Stimulated activated CD4-positive, alpha-beta T cell treated with anti-CD3 and anti-CD28 coated beads, Interleukin-4, amount 100 ng/mL, for 48 hours (primary cell): ENCODE measurements around the gene SERPINA3.
"Not testable (repeated sequence)": the region's sequence is repeated elsewhere in the genome, so short reads cannot be mapped to it uniquely, and the experiment has no call there.

ENCODE experiments used
- DNase-seq, 2 donors: peaks; one replicate each; pipeline ENCODE4 v3.0.0-alpha.2; 2020; ENCODE audit warnings: low read depth in 2 of 2

The SERPINA3 gene

GRCh38 chr14:94612174-94612573 lies at the start of gene SERPINA3:
SERPINA3 (plus strand) TSS chr14:94612391; CDS start chr14:94614442, 2,051 bp downstream.
- no peak for DNase-seq

GRCh38 chr14:94562941-94563883 lies 49.0 kb upstream of the SERPINA3 start:
- no peak for DNase-seq

- no peak for DNase-seq
Measured at GRCh38 chr14:94564381-94564780, 47.8 kb upstream of the SERPINA3 start.

- DNase-seq, result no peak
Measured at GRCh38 chr14:94568186-94568585, 44.0 kb upstream of the SERPINA3 start.

GRCh38 chr14:94569381-94570001 lies 42.7 kb upstream of the SERPINA3 start:
- no peak for DNase-seq

- DNase-seq, result no peak
Measured at GRCh38 chr14:94570002-94570400, 42.2 kb upstream of the SERPINA3 start.

GRCh38 chr14:94570440-94570839 lies 41.8 kb upstream of the SERPINA3 start:
- no peak for DNase-seq

- no peak for DNase-seq
Measured at GRCh38 chr14:94571395-94571794, 40.8 kb upstream of the SERPINA3 start.

GRCh38 chr14:94571950-94572349 lies 40.2 kb upstream of the SERPINA3 start:
- DNase-seq, result no peak

GRCh38 chr14:94572637-94573303 lies 39.4 kb upstream of the SERPINA3 start:
- DNase-seq, result no peak

- no peak for DNase-seq
Measured at GRCh38 chr14:94573475-94574277, 38.5 kb upstream of the SERPINA3 start.

- DNase-seq, result no peak
Measured at GRCh38 chr14:94574336-94574735, 37.9 kb upstream of the SERPINA3 start.

GRCh38 chr14:94575730-94576585 lies 36.2 kb upstream of the SERPINA3 start:
- DNase-seq, result no peak

GRCh38 chr14:94577472-94577871 lies 34.7 kb upstream of the SERPINA3 start:
- DNase-seq, result not testable (repeated sequence)

GRCh38 chr14:94578712-94579111 lies 33.5 kb upstream of the SERPINA3 start:
- no peak for DNase-seq

- no peak for DNase-seq
Measured at GRCh38 chr14:94581127-94581999, 30.8 kb upstream of the SERPINA3 start, which contains the start of gene SERPINA5. SERPINA5 (plus strand) TSS chr14:94581426; CDS start chr14:94587363, 5,937 bp downstream.

- no peak for DNase-seq
Measured at GRCh38 chr14:94582199-94582750, 29.9 kb upstream of the SERPINA3 start.

GRCh38 chr14:94582851-94583250 lies 29.3 kb upstream of the SERPINA3 start:
- DNase-seq, result no peak

GRCh38 chr14:94583557-94583956 lies 28.6 kb upstream of the SERPINA3 start:
- no peak for DNase-seq
